Skin of body (tissue), 2 donors: ENCODE results near the gene MATN4. TPM values are rescaled to one million over a fixed set of nuclear protein-coding genes. Genes with fewer than 3 reads are reported as not detected.

Source experiments
- DNase-seq: peaks from one replicate; lab custom pipeline; 2025; lab: John Stamatoyannopoulos, UW
- total RNA-seq: library from RNA; depleted of rRNA; stranded (reverse); fragments of >200 nt; gene quantifications from one replicate; pipeline ENCODE4 v1.2.3, GENCODE V29; 2014

MATN4 gene
- total RNA-seq, 1 donor from 2014 or later = 0.99 TPM

DNA sequence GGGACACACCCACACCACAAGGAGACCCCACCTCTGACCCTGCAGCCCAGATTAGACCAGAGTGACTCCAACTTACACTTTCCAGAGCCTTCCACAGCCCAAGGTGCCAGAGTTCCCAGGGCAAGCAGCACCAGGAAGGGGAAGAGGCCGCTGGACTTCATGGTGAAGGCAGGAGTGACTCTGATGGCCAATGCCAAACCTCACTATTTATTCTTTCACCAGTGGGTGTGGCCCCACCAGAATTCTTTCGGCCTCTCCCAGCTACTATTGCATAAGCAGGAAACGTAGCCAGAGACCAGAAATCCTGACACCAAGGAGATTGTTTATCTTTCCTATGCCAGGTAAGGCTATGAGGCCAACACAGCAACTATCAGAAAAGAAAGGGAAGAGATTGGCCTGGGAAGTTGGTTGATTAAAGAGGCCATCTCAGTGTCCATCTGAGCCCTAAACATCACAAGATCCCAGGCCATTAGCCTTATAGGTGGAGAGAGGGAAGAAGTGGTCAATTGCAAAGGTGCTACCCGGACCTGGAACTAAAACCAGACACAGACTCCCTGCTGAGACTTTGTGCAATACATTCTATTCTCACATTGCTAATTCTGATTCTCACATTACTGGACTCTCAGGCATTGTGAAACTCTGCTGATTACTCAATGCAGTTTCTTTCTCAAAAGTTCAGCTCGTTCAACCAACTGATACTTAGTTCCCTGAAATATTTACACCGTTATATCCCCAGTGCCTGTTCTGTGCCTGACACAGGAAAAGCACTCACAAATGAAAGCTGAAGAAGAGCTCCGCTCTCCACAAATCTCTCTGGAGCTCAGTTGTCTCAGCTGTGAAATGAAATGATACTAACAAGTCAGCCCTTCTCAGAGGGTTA is 53.5 kb downstream of the MATN4 start, which contains the start of gene SLPI:
Gene SLPI, minus strand, starts transcription at position 182 of the 880 bp plus-strand sequence. Its CDS starts 21 bp downstream, at position 161.
- DNase-seq = no peak

DNA sequence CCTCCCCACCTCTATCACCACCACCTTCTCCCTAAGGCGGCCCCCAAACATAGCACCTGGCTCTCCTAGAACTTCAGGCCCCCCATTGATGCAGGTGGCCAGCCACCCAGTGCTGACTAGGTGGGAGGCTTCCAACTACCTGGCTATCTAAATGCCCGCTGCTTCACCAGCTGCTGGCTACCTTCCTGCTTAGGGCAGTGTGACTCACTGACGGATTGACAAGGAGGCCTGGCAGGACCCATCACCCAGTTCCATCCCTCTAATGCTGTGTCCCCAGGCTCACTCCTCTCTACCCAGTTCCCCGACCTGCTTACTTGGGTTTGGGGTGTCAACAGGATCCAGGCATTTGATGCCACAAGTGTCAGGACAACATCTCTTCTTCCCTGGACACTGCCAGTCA is 54.8 kb downstream of the MATN4 start:
- no peak for DNase-seq

DNA sequence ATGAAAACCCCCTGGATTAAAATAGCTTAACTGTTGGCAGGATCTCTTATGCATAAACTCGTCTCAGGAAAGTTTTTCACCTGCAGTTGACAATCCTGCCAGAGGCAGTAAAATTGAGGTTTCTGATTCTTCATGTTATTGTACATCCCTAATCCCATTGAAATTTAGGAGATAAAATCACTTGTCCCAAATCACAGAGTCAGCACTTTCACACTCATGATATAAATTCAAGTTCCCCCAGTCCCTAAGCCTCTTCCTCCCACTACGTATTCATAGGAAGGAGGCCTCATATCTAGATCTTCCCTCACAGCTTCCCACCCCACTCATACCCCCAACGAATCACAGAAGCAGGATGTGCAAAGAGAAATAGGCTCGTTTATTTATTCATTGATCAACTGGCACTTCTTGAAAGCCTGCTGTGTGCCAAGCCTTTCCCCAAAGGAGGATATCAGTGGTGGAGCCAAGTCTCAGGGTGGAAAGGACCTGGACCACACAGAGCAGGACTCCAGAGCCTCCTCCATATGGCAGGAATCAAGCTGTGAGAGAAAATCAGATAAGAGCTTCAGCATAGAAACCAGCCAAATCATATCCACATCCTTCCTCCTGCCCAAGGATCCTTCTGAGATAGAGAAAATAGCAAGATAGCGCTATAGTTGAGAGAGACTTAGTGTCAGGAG is 56.1 kb downstream of the MATN4 start:
- DNase-seq = no peak

GRCh38 chr20:45248609-45249008 is 59.5 kb downstream of the MATN4 start:
- DNase-seq = no peak

DNA sequence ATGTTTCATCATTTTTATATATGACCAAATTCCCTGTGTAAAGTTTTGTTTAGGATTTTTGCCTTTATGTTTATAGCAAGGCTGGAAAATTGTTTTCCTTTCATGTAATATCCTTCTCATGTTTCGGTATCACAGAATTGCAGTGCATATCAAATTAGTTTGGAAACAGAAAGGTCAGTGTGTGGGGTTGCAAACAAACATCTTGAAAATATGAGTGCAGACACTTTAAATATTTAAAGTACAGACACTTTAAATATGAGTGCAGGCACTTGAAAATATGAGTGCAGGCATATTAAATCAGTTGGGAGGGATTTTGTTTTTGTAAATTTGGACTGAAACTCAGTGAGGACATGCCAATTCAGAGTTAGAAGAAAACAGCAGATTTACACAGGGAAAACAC is 60.2 kb downstream of the MATN4 start:
- no peak for DNase-seq

- no peak for DNase-seq
Observed at GRCh38 chr20:45246109-45246508, 62.0 kb downstream of the MATN4 start.

Other genes starting within 250 kb of the MATN4 start
- gene KCNS1, start 207.2 kb downstream of the MATN4 start, total RNA-seq = 0.49 TPM
- 5.2 TPM for gene WFDC5, start 193.1 kb downstream of the MATN4 start, total RNA-seq
- gene WFDC12, start 183.8 kb downstream of the MATN4 start, total RNA-seq = 1.1 TPM
- gene PI3, start 133.4 kb downstream of the MATN4 start, total RNA-seq = 509 TPM
- not detected for gene SEMG1, start 101.3 kb downstream of the MATN4 start, total RNA-seq
- gene SEMG2, start 86.9 kb downstream of the MATN4 start, total RNA-seq = not detected
- 52.0 TPM for gene SLPI, start 53.7 kb downstream of the MATN4 start, total RNA-seq
- not detected for gene RBPJL, start 1.5 kb downstream of the MATN4 start, total RNA-seq
- 48.8 TPM for gene SDC4, start 40.1 kb upstream of the MATN4 start, total RNA-seq
- 12.7 TPM for gene SYS1, start 54.9 kb upstream of the MATN4 start, total RNA-seq
- gene TP53TG5, start 70.0 kb upstream of the MATN4 start, total RNA-seq = not detected
- gene DBNDD2, start 100.0 kb upstream of the MATN4 start, total RNA-seq = 10.3 TPM
- 20.9 TPM for gene PIGT, start 107.8 kb upstream of the MATN4 start, total RNA-seq
- gene WFDC2, start 161.5 kb upstream of the MATN4 start, total RNA-seq = 0.39 TPM
- gene SPINT3, start 207.3 kb upstream of the MATN4 start, total RNA-seq = not detected
- gene WFDC6, start 231.2 kb upstream of the MATN4 start, total RNA-seq = not detected
- not detected for gene EPPIN, start 239.1 kb upstream of the MATN4 start, total RNA-seq